Measurements from ENCODE around the gene DNAJA2. TPM values are rescaled to one million over a fixed set of nuclear protein-coding genes. Genes with fewer than 3 reads are reported as not detected.

The DNAJA2 gene
- total and polyA plus RNA-seq, 2 of the 4 experiments (the other 2 are of a cell fraction), result 18.6 to 53.9 TPM

DNA sequence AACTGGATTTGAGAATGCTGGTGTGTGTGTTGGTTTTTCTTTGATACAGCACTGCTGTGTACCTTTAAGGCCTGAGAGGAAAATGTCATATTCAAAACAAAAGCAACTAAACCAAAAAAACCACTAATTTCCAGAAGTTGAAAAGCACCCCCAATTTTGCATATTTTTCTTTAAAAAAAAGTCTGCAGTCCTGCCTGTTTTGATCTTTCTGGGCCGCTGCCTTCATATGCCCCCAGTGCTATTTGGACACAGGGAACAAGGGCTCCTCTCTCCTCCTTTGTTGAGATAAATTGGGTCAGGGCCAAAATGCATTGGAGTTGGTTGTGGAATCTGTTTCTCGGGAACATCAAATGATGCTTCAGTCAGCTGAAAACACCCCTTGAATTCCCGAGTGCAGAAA is 62.4 kb downstream of the DNAJA2 start:
- Histone ChIP-seq H2BK20ac (ENCODE audit: low read depth, low read length) (no peak overlapping the region), H4K20me1 (ENCODE audit: insufficient read depth, low read length) (peaks cover 9% of the 10 kb centered on the region; the same call in 1 of the 2 replicates), H3K18ac (ENCODE audit: low read depth, low read length) (no peak overlapping the region), H2BK120ac (ENCODE audit: low read depth, low read length) (no peak overlapping the region), H4K8ac (ENCODE audit: low read depth in 2 of 2, low read length in 2 of 2) (no peak overlapping the region), H3K4me2 (ENCODE audit: low read depth, low read length) (no peak overlapping the region), H3K14ac (replicated peaks; ENCODE audit: low read depth, low read length) (no peak overlapping the region), H3K36me3 (ENCODE audit: control insufficient read depth, insufficient read depth, low read length) (peaks cover 61% of the 10 kb centered on the region), H3K4me3 (ENCODE audit: insufficient read depth, low read depth, low read length) (no peak overlapping the region), H3K27me3 (ENCODE audit: control insufficient read depth, insufficient read depth, low read length) (no peaks in the 10 kb centered on the region), H4K91ac (ENCODE audit: insufficient read depth, low read depth, low read length) (no peak overlapping the region), H3K27ac (ENCODE audit: insufficient read depth, low read length) (no peak overlapping the region), H2AFZ (replicated peaks; ENCODE audit: low read length, poor library complexity) (no peak overlapping the region), H3K9me1 (ENCODE audit: insufficient read depth, low read length) (peaks cover 8% of the 10 kb centered on the region), H2AK9ac (replicated peaks; ENCODE audit: low read depth, low read length, poor library complexity) (no peak overlapping the region), H3K4me1 (ENCODE audit: control insufficient read depth, insufficient read depth, low read length) (no peaks in the 10 kb centered on the region), H3K9me3 (ENCODE audit: control insufficient read depth, insufficient read depth, low read length) (no peaks in the 10 kb centered on the region), H4K5ac (ENCODE audit: low read depth, low read length) (no peak overlapping the region), H2BK5ac (ENCODE audit: low read depth, low read length, poor library complexity, severe bottlenecking) (no peak overlapping the region), H3K9ac (ENCODE audit: low read depth, low read length) (no peak overlapping the region), H3K79me1 (ENCODE audit: low read depth in 1 of 2, low read length in 2 of 2) (peaks cover 7 to 12% of the 10 kb centered on the region in 2 experiments; a peak in 2 of 4 replicates), H2BK15ac (ENCODE audit: low read depth, low read length) (no peak overlapping the region), H3K56ac (ENCODE audit: extremely low read depth, insufficient read depth, low read length) (no peak overlapping the region), H3K23ac (ENCODE audit: low read depth, low read length) (no peak overlapping the region), H2AK5ac (ENCODE audit: low read depth, low read length) (no peak overlapping the region), H3K4ac (ENCODE audit: low read depth, low read length) (no peak overlapping the region)
- in situ Hi-C loops (cut with MboI; ENCODE audit: low sequenced_read_pairs), result no loop called here
- no peak for ATAC-seq (ENCODE audit: low read depth)
- POLR2A ChIA-PET (ENCODE audit: unreplicated experiment), result no interaction called here
- CTCF ChIA-PET, result interaction anchor here (1.2 kb wide), 1 partner anchor 57 kb away, joined by 7 read pairs; no protein-coding TSS in a partner anchor
- no TSS peak for BruUV-seq (replicated peaks)
- no peak for DNase-seq
- TF ChIP-seq FOS (IDR thresholded peaks at IDR 0.05; ENCODE audit: low read depth, low read length) (no peak), MAFK (IDR thresholded peaks at IDR 0.05; ENCODE audit: low read depth, low read length) (no peak), MAZ (IDR thresholded peaks at IDR 0.05; ENCODE audit: borderline replicate concordance, low read depth, low read length) (no peak), NFE2L2 (IDR thresholded peaks at IDR 0.05; ENCODE audit: low read depth, low read length) (no peak), SMC3 (IDR thresholded peaks at IDR 0.05; ENCODE audit: low read depth, low read length) (no peak), RCOR1 (IDR thresholded peaks at IDR 0.05; ENCODE audit: insufficient replicate concordance, low read length) (no peak), CEBPB (IDR thresholded peaks at IDR 0.05; ENCODE audit: low read depth, low read length) (no peak), RFX5 (IDR thresholded peaks at IDR 0.05; ENCODE audit: low read depth, low read length) (no peak), CHD1 (IDR thresholded peaks at IDR 0.05; ENCODE audit: low read depth, low read length) (no peak), BHLHE40 (IDR thresholded peaks at IDR 0.05; ENCODE audit: low read depth, low read length) (no peak), MXI1 (IDR thresholded peaks at IDR 0.05; ENCODE audit: borderline replicate concordance, low read depth, low read length) (no peak)
- TF ChIP-seq, protein P1, sequence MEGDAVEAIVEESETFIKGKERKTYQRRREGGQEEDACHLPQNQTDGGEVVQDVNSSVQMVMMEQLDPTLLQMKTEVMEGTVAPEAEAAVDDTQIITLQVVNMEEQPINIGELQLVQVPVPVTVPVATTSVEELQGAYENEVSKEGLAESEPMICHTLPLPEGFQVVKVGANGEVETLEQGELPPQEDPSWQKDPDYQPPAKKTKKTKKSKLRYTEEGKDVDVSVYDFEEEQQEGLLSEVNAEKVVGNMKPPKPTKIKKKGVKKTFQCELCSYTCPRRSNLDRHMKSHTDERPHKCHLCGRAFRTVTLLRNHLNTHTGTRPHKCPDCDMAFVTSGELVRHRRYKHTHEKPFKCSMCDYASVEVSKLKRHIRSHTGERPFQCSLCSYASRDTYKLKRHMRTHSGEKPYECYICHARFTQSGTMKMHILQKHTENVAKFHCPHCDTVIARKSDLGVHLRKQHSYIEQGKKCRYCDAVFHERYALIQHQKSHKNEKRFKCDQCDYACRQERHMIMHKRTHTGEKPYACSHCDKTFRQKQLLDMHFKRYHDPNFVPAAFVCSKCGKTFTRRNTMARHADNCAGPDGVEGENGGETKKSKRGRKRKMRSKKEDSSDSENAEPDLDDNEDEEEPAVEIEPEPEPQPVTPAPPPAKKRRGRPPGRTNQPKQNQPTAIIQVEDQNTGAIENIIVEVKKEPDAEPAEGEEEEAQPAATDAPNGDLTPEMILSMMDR (conservative IDR thresholded peaks at IDR 0.05; ENCODE audit: low read depth, low read length), result no peak
- TF ChIP-seq, protein P2, sequence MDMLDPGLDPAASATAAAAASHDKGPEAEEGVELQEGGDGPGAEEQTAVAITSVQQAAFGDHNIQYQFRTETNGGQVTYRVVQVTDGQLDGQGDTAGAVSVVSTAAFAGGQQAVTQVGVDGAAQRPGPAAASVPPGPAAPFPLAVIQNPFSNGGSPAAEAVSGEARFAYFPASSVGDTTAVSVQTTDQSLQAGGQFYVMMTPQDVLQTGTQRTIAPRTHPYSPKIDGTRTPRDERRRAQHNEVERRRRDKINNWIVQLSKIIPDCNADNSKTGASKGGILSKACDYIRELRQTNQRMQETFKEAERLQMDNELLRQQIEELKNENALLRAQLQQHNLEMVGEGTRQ (IDR thresholded peaks at IDR 0.05; ENCODE audit: low read depth, low read length), result no peak
- WGBS, 2 experiments (ENCODE audit: extremely low coverage in 2 of 2, insufficient read length in 1 of 2), result no CpG with 5 or more reads among the region's 3 CpGs
- intact Hi-C loops (cut with micrococcal nuclease), result no loop called here
- dilution Hi-C loops (cut with HindIII; ENCODE audit: low sequenced_read_pairs, unreplicated experiment), result no loop called here
